T1000 (cell line): ENCODE data around the gene TRIM59.

Source experiments
- DNase-seq: peaks from one replicate; lab custom pipeline; 2025; ENCODE audit warnings: mixed read lengths; lab: John Stamatoyannopoulos, UW

Gene TRIM59, protein sequence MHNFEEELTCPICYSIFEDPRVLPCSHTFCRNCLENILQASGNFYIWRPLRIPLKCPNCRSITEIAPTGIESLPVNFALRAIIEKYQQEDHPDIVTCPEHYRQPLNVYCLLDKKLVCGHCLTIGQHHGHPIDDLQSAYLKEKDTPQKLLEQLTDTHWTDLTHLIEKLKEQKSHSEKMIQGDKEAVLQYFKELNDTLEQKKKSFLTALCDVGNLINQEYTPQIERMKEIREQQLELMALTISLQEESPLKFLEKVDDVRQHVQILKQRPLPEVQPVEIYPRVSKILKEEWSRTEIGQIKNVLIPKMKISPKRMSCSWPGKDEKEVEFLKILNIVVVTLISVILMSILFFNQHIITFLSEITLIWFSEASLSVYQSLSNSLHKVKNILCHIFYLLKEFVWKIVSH

DNA sequence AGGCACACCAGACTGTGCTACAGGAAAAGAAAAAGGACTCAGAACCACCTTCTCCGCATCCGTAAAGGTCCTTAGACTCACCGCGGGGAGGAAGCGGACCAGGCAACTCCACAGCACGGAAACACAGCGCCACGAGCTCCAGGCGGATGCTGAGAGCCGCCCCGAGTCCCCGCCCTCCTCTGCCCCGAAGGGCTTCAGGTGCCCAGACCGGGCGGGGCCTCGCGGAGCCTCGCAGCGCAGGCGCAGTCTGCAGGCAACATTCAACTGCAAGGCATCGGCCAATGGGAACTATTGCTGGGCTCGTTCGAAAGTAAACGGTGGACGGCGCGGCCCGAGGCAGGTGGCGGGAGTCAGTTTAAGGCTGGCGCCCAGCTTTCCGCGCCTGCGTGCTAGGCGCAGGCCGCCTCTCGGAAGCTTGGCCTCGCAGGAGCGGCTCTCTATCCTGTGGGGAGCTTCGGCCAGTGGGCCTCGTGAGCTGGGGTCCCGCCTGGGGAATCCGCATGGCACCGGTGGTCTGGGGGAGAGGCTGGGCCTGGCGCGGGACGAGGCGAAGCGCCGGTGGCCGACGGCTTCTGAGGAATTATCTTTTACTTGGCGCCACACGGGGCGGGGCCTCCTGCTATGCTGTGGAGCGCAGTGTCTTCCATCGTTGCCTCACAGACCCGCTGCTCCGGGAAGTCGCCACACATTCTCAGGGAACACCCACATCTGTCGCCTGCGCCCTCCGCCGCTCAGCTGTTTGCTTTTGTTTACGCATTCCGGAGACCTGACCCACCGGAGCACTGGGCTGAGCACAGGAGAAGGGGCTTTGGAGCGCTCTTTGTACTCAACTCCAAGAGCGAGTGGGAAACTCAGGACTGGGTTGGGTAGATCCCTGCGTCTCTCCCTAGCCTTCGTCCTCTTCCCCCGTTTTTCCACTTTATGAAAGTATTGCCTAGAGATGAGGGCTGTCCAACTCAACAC, at the start of gene TRIM59:
Gene TRIM59, minus strand, starts transcription at position 151 of the 963 bp plus-strand sequence. CDS start 10,603 bp downstream, outside the sequence.
- DNase-seq: peak; percentile 92

DNA sequence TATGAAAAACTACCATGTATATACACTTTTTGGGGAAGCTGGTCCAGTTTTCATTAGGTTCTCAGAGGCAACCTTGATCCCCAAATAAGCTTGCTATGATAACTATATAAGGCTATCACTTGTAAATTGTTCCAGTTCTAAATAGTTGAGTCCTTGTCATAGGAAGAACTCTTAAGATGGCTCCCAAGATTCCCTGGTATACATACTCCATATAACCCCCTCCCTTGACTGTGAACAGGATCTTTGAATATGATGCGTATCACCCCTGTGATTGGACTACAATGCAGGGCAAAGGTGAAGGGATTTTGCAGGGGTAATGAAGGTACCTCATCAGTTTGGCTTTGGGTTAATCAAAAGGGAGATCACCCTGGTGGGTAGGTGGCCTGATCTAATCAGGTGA, 48.6 kb upstream of the TRIM59 start:
- no peak for DNase-seq

DNA sequence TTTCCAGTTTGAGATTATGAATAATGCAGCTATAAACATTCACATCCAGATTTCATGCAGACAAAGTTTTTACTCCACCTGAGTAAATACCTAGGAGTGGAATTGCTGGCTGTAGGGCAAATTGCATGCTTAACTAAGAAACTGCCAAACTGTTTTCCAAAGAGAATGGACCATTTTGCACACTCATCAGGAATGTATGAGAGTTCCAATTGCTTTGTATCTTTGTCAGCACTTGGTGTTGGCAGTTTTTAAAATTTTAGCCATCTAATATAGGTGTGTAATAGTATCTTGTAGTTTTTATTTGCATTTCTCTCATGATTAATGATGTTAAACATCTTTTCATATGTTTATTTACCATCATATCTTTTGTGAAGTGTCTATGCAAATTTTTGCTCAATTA, 40.6 kb upstream of the TRIM59 start:
- no peak for DNase-seq

DNA sequence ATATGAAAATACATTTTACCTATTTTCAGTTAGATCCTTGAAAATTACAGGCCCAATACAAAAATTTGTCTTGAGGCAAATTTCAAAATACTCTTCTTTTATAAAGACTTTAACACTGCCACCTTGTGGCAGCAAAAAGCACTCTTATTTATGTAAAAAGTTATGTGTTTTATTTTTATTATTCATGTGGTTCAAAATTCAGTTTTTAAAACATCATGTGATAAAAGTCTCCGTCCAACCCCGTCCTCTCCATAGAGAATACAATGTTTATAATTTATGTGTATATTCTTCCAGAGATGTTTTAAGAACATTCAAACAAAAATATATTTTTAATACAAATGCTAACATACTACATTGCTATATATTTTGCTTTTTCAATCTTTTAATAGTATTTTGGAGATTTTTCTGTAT, 36.9 kb upstream of the TRIM59 start:
- no peak for DNase-seq

DNA sequence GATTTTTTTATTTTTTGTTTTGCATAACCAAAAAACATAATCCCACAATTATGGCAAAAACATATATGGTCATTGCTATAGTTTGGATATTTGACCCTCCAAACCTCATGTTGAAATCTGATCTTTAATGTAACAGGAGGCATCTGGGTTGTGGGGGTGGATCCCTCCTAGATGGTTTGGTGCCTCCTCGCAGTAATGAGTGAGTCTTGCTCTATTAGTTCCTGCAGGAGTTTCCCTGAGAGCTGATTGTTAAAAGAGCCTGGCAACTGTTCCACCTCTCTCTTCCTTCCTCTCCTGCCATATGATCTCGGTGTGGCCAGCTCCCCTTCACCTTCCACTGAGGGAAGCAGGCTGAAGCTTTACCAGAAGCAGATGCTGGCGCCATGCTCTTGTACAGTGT, 33.2 kb upstream of the TRIM59 start:
- no peak for DNase-seq

DNA sequence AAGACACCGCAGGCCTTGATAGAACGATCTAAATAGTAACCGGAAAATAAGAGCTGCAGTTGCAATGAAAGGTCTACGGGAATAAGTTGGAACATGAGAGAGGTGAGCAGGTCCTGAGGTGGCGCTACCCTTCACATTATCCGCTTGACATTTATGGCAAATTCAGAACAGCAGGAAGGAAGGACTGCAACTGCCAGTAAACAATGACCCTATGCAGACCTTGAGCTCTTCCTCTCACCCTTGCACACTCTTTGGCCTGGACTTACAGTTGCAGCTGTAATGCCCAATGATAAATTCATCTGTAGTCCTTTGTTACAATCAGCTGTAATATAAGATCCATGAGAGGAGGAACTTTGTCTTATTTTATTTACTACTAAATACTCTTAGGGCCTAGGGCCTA, 32.3 kb upstream of the TRIM59 start:
- DNase-seq: no peak

DNA sequence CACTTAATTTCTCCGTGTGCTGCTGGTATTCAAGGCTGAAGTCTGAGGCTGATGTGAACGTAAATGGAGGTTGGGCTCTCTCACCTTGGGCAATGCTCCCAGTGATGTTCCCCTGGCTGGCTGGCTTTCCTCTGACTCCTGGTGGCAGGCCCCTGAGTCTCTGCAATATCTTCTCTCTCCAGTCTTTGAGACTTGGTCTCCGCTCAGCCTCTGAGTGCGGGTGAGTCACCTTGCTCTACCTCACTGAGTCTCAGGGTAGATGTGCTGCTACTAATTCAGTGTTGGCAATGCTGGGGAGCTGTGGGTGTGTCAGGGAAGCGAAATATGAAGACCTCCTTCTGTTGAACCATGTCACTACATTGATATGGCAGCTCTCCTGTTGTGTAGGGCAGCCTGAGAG, 31.3 kb upstream of the TRIM59 start:
- DNase-seq: no peak

DNA sequence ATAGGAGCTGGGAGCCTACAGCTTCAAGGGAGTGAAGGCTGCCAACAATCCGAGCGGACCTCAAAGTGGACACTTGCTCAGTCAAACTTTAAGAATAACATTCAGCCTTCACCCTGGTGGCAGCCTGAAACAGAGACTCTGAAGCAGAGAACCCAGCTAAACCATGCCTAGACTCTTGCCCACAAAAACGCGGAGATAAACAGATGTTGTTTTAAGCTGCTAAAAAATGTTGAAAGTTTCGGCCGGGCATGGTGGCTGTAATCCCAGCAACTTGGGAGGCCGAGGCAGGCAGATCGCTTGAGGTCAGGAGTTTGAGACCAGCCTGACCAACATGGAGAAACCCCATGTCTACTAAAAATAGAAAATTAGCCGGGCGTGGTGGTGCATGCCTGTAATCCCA, 29.8 kb upstream of the TRIM59 start:
- DNase-seq: no peak

DNA sequence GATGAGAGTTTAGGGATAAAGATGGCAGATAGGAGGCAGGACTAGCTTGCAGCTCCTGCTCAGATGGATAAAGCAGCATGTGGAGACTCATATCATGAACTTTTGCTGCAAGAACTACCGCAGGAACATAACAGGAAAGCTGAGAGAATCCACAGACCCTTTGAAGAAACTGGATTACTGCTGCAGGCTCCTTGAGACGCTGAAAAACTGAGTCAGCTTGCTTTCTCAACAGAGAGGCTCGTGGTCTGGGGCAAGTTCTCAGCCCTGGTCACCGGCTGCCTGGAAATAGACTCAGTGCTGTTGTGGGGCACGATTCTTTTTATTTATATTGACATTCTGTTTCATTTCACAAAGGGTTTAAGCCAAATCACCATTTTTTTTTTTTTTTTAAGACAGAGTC, 28.8 kb upstream of the TRIM59 start:
- no peak for DNase-seq

DNA sequence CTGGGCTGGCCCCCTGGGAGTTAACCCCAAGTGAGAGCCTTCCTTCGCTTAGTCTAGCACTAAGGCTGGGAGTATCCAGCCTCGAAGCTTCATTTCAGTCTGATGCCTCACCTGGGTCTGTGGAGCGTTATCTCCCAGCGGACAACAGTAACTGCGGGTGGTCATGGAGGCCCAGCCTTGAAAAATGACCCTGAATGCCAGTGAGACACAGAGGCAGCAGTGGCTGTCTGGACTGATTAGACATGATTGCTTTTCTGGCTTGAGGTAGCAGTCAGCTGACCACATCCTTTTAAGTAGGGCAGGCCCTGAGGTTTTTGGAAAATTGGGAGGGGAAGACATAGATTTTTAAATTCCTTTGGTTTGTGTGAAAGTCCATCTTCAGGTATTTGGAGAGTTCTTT, 28.2 kb upstream of the TRIM59 start:
- DNase-seq: no peak

DNA sequence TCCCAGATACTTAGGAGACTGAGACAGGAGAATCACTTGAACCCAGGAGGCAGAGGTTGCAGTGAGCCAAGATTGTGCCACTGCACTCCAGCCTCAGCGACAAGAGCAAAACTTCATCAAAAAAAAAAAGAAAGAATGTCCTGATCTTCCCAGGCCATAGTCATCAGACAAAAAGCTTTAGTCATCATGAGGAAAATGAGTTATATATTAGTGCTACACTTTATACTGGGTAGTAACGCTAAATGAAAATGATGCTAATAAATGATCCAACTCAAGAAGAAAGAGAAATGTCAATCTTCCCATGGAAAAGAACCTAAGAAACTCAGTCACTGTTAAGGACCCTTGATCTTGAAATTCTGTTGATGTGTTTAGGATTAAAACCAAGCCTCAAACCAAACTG, 26.3 kb upstream of the TRIM59 start:
- no peak for DNase-seq

DNA sequence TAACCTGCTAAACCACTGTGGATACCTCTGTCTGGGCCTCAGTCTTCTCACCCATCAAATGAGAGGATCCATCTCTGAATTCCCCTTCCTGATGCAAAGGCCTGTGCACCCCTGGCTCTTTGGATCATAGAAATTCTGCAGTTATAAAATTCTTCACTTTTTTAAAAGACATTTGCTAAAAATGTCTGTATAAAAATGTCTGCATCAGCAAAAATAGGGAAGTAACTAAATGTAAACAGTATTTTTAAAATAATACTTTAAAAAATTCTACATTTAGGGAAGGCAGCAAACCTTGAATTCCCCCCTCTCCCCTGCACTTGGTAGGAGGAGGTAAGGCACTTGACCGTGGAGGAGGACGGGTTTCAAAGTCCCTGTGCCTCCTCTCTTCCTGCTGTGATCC, 25.6 kb upstream of the TRIM59 start:
- DNase-seq: no peak

DNA sequence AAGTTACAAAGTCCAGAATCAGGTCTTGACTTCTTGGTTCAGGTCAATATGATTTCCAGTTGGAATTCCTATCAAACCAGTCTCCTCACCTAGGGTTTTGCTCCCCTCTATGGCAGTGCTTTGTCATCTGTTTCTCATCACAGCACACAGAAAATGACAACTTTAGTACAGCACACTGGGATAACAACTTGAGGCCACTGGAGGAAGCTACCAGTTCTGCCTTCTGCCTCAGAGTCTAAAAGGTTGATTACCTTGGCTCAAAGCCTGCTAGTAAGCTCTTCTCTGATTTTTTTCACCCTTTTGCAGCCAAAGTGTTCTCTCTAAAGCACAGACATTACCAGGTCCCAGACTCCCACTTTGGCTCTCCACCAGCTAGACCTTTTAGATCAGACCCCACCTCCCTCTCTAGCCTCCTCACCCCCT, 24.8 kb upstream of the TRIM59 start:
- DNase-seq: no peak

DNA sequence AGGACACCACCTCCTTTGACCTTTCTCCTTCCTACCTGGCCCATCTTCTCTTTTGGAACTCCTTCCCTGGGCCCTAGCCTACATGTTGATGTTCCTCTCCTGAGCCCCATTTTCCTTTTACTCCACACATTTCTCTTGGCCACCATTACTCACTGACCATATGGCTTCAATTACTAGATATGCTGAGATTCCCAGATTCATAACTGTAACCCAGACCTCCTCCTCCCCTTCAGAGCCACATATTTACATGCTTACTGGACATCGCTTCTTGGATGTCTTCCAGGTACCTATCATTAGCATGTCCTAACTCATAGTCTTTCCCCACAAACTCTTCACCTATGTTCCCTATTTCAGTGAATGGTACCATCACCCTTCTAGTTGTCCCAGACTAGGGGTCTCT, 24.4 kb upstream of the TRIM59 start:
- DNase-seq: no peak

DNA sequence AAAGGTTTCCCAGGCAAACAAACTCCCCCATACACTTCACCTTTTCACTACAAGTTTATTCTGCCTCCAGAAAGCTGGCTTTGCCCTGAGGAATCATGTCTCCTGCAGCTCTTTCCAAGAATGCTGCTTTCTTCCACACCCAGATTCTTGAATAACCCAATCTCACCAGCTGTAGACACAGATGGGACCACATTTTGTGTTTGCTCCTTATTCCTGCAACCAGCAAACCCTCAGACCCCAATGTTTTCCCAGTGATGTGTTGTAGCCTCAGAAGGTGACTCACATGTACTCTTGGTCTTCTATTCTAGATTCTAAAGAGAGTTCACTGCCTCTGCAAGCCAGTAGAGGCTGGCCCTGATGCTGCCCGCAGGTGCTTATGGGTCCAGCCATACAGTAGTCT, 23.6 kb upstream of the TRIM59 start:
- no peak for DNase-seq

DNA sequence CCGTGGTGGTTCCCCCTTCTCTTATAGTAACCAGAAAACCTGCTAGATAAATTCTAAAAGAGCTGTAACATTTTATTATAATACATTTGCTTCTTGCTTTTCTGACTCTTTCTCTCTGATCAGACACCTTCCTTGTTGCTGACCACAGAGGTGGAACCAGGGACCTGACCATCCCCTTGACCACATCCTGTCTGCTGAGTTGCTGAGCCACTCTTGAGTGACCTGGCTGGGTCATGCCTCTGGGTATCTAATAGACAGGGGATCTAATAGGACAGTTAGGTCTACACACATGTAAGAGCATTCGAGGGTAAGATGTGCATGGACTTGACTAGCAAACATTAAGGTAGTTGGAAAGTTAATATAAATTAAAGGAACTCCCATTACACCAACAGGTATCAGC, 22.8 kb upstream of the TRIM59 start:
- no peak for DNase-seq

DNA sequence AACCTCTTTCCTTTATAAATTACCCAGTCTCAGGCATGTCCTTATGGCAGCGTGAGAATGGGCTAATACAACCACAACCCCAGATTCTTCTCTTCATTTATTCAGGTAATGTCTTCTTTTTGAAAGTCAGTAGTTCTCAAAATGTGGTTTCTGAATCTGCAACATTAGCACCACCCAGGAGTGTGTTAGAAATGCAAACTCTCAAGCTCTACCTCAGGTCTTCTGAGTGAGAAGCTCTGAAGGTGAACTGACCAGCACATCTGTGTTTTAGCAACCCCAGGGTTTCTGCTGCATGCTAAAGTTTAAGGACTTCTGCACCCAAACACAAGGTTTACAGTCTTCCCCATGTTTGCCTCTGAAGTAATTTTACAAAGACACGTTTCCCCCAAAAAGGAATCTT, 22.3 kb upstream of the TRIM59 start:
- DNase-seq: no peak

DNA sequence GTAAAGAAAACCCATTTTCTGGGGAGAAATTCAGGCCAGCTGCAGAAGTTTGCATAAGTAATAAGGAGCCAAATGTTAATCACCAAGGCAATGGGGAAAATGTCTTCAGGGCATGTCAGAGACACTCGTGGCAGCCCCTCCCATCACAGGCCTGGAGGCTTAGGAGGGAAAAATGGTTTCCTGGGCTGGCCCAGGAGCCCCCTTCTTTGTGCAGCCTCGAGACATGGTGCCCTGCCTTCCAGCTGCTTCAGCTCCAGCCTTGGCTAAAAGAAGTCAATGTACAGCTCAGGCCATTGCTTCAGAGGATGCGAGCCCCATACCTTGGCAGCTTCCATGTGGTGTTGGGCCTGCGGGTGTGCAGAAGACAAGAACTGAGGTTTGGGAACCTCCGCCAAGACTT, 20.6 kb upstream of the TRIM59 start:
- DNase-seq: no peak

DNA sequence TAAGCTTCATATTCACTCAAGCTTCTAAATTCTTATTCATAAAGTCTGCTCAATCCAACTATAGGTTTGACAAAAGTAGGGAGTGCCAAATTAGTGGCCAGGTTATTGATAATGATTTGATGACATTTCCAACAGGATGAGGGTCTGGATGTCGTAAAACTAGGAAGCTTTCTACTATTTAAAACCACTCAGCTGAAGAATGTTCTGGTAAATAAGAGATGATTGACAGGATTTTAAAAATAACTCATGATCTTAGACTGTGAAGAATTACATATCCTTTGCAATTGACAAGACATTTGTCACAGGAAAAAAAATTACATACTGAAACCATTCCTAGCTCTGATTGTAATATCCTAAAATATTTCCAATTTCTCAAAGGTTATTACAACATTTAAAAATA, 15.4 kb upstream of the TRIM59 start:
- no peak for DNase-seq

DNA sequence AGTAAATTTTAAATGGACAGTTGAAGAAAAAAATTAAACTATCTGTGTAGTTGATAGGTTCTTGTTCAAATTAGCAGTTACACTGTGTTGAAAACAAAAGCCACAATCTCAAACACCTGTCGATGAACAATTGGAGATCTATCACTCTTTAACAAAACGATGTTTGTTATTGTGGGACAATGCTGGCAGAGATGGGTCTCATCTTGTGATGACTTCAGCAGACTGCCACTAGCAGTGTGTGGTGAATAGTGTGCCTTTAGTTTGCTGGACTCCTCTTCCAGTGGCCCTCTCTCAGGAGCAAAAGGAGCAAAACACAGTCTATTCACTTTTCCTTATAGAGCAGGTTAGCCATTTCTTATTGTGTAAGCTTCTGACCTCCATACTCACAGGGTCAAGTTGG, 14.7 kb upstream of the TRIM59 start:
- DNase-seq: no peak

DNA sequence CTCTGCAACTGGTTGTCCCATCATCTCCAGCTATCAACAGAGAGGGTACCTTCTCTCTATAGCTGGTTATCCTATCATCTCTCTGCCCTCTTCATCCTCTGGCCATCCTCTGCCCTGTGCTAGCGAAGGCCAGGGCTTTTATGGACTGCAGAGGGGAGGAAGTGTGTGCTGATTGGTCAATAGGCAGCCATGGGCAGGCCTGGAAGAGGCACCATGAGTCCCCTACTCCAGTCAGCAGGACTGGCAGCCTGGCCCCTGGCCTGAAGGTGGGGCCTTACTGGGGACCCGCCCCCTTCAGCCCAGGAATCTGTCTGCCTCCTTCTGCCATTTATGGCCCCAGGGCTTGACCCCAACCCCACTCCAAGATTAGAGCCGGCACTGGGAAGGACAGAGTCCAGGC, 10.4 kb upstream of the TRIM59 start:
- DNase-seq: no peak

DNA sequence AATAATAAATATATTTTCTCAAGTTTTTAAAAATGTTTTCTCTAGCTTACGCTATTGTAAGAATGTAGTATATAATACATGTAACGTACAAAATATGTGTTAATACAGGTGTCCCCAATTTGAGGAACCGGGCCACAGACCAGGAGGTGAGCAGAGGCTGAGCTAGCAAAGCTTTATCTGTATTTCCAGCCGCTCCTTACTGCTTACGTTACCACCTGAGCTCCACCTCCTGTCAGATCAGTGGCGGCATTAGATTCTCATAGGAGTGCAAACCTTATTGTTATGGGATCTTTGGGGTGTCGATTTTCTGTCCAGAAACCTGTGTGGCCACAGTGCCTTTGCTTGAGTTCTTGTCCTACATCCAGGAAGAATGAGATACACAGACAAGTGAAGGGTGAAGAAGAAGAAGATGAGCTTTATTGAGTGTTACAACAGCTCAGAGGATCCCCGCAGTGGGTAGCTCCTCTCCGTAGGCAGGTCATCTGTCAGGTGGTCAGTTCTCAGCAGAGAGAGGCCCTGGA, 9.9 kb upstream of the TRIM59 start:
- DNase-seq: no peak

DNA sequence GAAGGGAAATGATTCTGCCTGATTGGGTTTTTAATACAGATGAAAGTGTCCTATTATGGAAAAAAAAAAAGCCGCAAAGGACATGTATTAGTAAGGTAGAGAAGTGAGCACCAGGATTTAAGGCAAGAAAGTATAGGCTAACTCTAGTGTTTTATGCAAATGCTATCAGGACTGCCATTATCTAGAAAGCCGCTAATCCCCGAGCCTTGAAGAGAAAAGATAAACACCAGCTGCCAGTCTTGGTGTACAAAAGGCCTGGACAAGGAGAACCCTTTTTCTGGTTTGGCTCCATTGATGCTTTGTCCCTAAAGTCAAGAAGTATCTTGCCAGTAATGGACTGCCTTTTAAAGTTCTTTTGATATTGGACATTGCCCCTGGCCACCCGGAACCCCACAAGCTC, 8.6 kb upstream of the TRIM59 start:
- no peak for DNase-seq
